Posterior cingulate gyrus (tissue), 11 donors: ENCODE data around the gene CDADC1.

Source experiments
- DNase-seq, 10 donors: peaks; one replicate each; pipeline versions ENCODE4 v3.0.0 to v3.0.0-alpha.2; 2020 to 2021; ENCODE audit warnings: mixed read lengths in 3 of 10
- intact Hi-C: fragments of 100-400 bp; cut with DNase I; formaldehyde crosslinking; loops from one replicate; pipeline ENCODE4 v1.15.1; 2023

Gene CDADC1

GRCh38 chr13:49235856-49236431, 11.8 kb upstream of the CDADC1 start:
- no peak for DNase-seq
- intact Hi-C loops = no loop called here

- intact Hi-C loops = no loop called here
- no peak for DNase-seq
Measured at GRCh38 chr13:49238621-49239020, 9.1 kb upstream of the CDADC1 start.

- DNase-seq = no peak
- intact Hi-C loops = no loop called here
Measured at GRCh38 chr13:49240017-49240416, 7.7 kb upstream of the CDADC1 start.

GRCh38 chr13:49241296-49241695, 6.4 kb upstream of the CDADC1 start:
- no peak for DNase-seq
- intact Hi-C loops = no loop called here

- intact Hi-C loops = loop anchor here (5.0 kb wide), 1 partner anchor 268 kb away; the partner anchor contains the start of gene FNDC3A
- no peak for DNase-seq
Measured at GRCh38 chr13:49245101-49245500, 2.6 kb upstream of the CDADC1 start.

GRCh38 chr13:49246850-49247642, 679 bp upstream of the CDADC1 start:
- peak in 1 of 10 donors; percentile 81 for DNase-seq
- intact Hi-C loops = loop anchor here (5.0 kb wide), 1 partner anchor 270 kb away; the partner anchor contains the start of gene FNDC3A

- intact Hi-C loops = loop anchor here (5.0 kb wide), 1 partner anchor 271 kb away; the partner anchor contains the start of gene FNDC3A
- no peak for DNase-seq
Measured at GRCh38 chr13:49248622-49249002, 887 bp downstream of the CDADC1 start.

- intact Hi-C loops = no loop called here
- DNase-seq = no peak
Measured at GRCh38 chr13:49251326-49251725, 3.6 kb downstream of the CDADC1 start.

- intact Hi-C loops = no loop called here
- no peak for DNase-seq
Measured at GRCh38 chr13:49253310-49253709, 5.6 kb downstream of the CDADC1 start.

GRCh38 chr13:49254007-49254406, 6.3 kb downstream of the CDADC1 start:
- intact Hi-C loops = no loop called here
- DNase-seq = no peak

- intact Hi-C loops = no loop called here
- no peak for DNase-seq
Measured at GRCh38 chr13:49256841-49257240, 9.1 kb downstream of the CDADC1 start.

- no peak for DNase-seq
- intact Hi-C loops = no loop called here
Measured at GRCh38 chr13:49258089-49258796, 10.5 kb downstream of the CDADC1 start.

GRCh38 chr13:49259586-49259985, 11.9 kb downstream of the CDADC1 start:
- intact Hi-C loops = no loop called here
- DNase-seq = no peak

- no peak for DNase-seq
- intact Hi-C loops = no loop called here
Measured at GRCh38 chr13:49262634-49263033, 14.9 kb downstream of the CDADC1 start.

GRCh38 chr13:49265822-49266221, 18.1 kb downstream of the CDADC1 start:
- intact Hi-C loops = no loop called here
- DNase-seq = no peak

- no peak for DNase-seq
- intact Hi-C loops = no loop called here
Measured at GRCh38 chr13:49271264-49271663, 23.5 kb downstream of the CDADC1 start.

GRCh38 chr13:49272296-49272695, 24.6 kb downstream of the CDADC1 start:
- no peak for DNase-seq
- intact Hi-C loops = no loop called here

GRCh38 chr13:49278211-49278610, 30.5 kb downstream of the CDADC1 start:
- DNase-seq = no peak
- intact Hi-C loops = no loop called here

- no peak for DNase-seq
Measured at GRCh38 chr13:49279112-49279511, 31.4 kb downstream of the CDADC1 start.

GRCh38 chr13:49279885-49280284, 32.2 kb downstream of the CDADC1 start:
- DNase-seq = no peak
- intact Hi-C loops = loop anchor here (2.0 kb wide), 2 partner anchors 181 to 685 kb away; no protein-coding TSS in a partner anchor

More at GRCh38 chr13:49279112-49279511, 31.4 kb downstream of the CDADC1 start:
- intact Hi-C loops = no loop called here

GRCh38 chr13:49287995-49288394, 40.3 kb downstream of the CDADC1 start:
- intact Hi-C loops = no loop called here
- DNase-seq = no peak
